CD4-positive, alpha-beta T cell treated with Interferon gamma for 1 hour (primary cell): ENCODE results near the gene SPATS1.
"Not testable (repeated sequence)": the region's sequence is repeated elsewhere in the genome, so short reads cannot be mapped to it uniquely, and the experiment has no call there.

Experiments
- DNase-seq: peaks from one replicate; pipeline ENCODE4 v3.0.0-alpha.2; 2020

SPATS1 gene

GRCh38 chr6:44311767-44312166 lies 30.7 kb upstream of the SPATS1 start:
- DNase-seq: no peak

- DNase-seq: peak; percentile 87
Measured at GRCh38 chr6:44312901-44313788, 29.3 kb upstream of the SPATS1 start, which contains the start of gene AARS2. Gene AARS2, minus strand, starts transcription at chr6:44313347. Its CDS starts 24 bp downstream, at chr6:44313323.

- not testable (repeated sequence) for DNase-seq
Measured at GRCh38 chr6:44314657-44315056, 27.8 kb upstream of the SPATS1 start.

- DNase-seq: no peak
Measured at GRCh38 chr6:44315516-44315915, 26.9 kb upstream of the SPATS1 start.

GRCh38 chr6:44315951-44316350 lies 26.5 kb upstream of the SPATS1 start:
- DNase-seq: no peak

- DNase-seq: no peak
Measured at GRCh38 chr6:44316481-44316880, 26.0 kb upstream of the SPATS1 start.

- not testable (repeated sequence) for DNase-seq
Measured at GRCh38 chr6:44317136-44317631, 25.3 kb upstream of the SPATS1 start.

- DNase-seq: no peak
Measured at GRCh38 chr6:44321210-44321609, 21.2 kb upstream of the SPATS1 start.

GRCh38 chr6:44327096-44327495 lies 15.4 kb upstream of the SPATS1 start:
- DNase-seq: no peak

- no peak for DNase-seq
Measured at GRCh38 chr6:44327760-44328159, 14.7 kb upstream of the SPATS1 start.

GRCh38 chr6:44328203-44328602 lies 14.2 kb upstream of the SPATS1 start:
- DNase-seq: not testable (repeated sequence)

- DNase-seq: no peak
Measured at GRCh38 chr6:44329858-44330257, 12.6 kb upstream of the SPATS1 start.

GRCh38 chr6:44332585-44332984 lies 9.9 kb upstream of the SPATS1 start:
- no peak for DNase-seq

GRCh38 chr6:44333273-44333919 lies 9.1 kb upstream of the SPATS1 start:
- no peak for DNase-seq

GRCh38 chr6:44333942-44334341 lies 8.5 kb upstream of the SPATS1 start:
- no peak for DNase-seq

- DNase-seq: no peak
Measured at GRCh38 chr6:44335631-44336030, 6.8 kb upstream of the SPATS1 start.

- peak; percentile 60 for DNase-seq
Measured at GRCh38 chr6:44338228-44339122, 4.0 kb upstream of the SPATS1 start.

GRCh38 chr6:44339301-44339700 lies 3.1 kb upstream of the SPATS1 start:
- no peak for DNase-seq

GRCh38 chr6:44339763-44340625 lies 2.5 kb upstream of the SPATS1 start:
- DNase-seq: no peak

- no peak for DNase-seq
Measured at GRCh38 chr6:44341095-44341890, 1.2 kb upstream of the SPATS1 start.

GRCh38 chr6:44342052-44342451 lies 398 bp upstream of the SPATS1 start:
- no peak for DNase-seq
